ENCODE results near the gene ABR. TPM values are rescaled to one million over a fixed set of nuclear protein-coding genes. Genes with fewer than 3 reads are reported as not detected.
A peak's percentile ranks its signal among the peaks of the same experiment; 100 is the strongest.
"Not testable (repeated sequence)": the region's sequence is repeated elsewhere in the genome, so short reads cannot be mapped to it uniquely, and the experiment has no call there.

Gene ABR
- total RNA-seq, 1 donor from 2014 or later = 110 TPM

DNA sequence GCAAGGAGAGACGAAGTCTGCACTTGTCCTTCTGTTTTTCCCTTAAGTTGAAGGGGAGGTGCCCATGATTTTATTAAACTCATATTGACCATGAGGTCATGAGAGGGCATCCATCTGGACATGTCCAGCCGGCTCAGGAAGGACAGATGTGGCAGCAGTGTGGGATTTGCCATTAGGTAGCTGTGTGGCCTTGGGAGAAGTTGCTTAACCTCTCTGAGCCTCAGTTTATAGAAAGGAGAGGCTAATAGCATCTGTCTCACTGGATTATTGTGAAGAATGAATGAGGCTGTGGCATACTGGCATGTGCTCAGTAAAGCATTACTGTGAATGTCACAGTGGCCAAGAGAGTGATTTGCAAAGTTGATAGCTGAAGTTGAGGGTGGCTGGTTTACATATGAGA is 181.7 kb downstream of the ABR start:
- DNase-seq (ENCODE audit: low spot score) (no peak), ATAC-seq (no peak)
- intact Hi-C loops (cut with DNase I) = no loop called here

DNA sequence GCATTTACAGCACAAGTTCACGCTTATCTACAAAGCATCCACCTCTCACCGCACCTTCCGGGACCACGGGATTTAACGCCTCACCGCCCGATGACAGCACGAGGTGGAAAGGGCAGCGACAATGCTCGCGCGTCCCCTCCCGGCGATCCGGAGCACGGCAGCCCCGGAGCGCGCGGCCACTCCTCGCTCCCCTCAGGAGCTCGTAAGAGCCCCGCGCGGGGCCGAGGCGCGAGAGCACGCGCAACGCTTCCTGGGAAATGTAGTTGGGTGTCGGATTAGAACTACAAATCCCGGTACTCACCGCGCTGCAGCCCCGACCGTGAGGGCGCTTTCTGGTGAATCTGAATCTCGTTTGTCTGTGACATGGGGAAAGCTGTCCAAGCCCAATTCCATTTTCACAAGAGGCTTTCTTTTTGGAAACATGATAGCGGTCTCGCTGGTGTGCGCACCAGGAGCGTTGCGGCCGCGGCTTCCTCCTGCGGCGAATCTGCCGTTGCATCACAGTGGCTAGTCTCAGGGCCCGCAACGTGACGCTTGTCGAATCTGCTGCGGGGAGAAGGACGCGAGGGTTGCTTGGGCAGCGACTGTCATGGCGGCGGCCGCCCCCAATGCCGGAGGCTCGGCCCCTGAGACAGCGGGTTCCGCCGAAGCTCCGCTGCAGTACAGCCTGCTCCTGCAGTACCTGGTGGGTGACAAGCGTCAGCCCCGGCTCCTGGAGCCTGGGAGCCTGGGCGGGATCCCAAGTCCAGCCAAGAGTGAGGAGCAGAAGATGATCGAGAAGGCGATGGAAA is 183.0 kb downstream of the ABR start, which contains the start of gene TIMM22:
TSS of gene TIMM22 (plus strand) at position 576 of the 791 bp plus-strand sequence. CDS start at position 590, 14 bp downstream.
- ATAC-seq (peak; percentile 98), DNase-seq (ENCODE audit: low spot score) (peak; percentile 93)
- intact Hi-C loops (cut with DNase I) = no loop called here

DNA sequence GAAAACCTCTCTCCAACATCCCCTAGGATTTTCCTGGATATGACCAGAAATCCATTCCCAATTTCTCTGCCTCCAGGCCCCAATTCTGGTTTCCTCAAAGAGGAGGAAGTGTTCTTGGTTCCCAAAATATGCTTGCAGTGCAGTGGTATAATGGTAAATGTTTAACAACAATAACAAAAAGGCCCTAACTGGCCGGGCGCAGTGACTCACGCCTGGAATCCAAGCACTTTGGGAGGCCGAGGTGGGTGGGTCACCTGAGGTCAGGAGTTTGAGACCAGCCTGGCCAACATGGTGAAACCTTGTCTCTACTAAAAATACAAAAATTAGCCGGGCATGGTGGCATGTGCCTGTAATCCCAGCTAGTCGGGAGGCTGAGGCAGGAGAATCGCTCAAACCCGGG is 184.5 kb downstream of the ABR start:
- ATAC-seq; DNase-seq (ENCODE audit: low spot score); intact Hi-C loops (cut with DNase I): not testable (repeated sequence)

DNA sequence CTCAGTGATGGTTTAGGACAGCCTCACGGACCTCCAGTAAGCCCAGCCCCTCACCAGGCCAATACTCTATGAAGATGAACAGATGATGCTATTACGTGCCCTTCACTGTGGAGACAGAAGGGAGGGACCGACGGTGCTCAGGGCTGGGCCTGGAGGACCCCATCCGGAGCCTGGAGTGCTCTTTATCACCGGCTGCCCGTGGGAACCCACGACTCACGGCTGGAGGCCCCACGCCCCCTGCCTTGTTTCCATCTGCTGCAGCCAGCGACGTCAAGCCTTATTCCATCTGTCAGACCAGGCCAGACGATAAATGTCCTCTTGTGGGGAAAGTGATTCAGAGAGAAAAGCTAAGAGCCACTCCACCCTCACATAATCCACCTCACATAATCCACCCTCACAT is 186.8 kb downstream of the ABR start:
- intact Hi-C loops (cut with DNase I) = no loop called here
- ATAC-seq = no peak
- DNase-seq (ENCODE audit: low spot score) = no peak

DNA sequence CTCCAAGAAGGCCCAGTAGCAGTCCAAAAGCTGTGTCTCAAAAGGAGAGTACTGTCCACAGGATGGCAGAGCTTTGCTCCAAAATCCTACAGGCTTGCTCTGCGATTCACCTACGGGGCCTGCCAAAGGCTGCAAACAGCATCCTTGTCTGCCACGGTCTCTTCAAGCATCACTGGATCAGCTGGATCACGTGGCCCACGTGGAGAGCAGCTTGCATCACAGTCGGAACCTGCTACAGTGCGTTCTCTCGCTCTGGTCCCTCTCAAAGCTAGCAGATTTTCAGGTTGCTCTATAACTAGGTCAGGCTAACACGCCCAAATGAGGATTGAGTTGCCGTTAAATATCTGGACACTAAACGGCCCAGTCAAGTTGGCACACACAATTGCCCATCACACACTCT is 191.2 kb downstream of the ABR start:
- intact Hi-C loops (cut with DNase I) = no loop called here
- DNase-seq (ENCODE audit: low spot score) = no peak
- ATAC-seq = no peak

DNA sequence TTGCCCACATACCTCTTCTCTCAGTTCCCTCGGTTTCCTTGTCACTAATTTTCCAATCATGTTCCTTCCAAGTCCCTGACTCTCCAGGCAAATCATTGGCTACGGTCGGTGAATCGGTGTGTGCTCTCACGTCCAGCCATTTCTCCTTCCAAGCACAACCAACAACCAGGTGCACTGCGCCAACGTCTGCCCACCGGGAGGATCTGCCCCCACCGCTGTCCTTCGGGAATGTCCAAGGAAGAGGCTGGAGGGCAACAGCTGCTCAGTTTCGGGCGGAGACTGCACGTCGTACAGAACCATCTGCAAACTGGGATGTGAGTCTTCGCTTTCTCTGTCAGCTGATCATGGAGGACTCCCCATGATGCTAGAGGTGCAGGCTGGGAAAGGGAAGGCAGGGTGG is 191.8 kb downstream of the ABR start:
- DNase-seq (ENCODE audit: low spot score) (no peak), ATAC-seq (no peak)
- intact Hi-C loops (cut with DNase I) = no loop called here

DNA sequence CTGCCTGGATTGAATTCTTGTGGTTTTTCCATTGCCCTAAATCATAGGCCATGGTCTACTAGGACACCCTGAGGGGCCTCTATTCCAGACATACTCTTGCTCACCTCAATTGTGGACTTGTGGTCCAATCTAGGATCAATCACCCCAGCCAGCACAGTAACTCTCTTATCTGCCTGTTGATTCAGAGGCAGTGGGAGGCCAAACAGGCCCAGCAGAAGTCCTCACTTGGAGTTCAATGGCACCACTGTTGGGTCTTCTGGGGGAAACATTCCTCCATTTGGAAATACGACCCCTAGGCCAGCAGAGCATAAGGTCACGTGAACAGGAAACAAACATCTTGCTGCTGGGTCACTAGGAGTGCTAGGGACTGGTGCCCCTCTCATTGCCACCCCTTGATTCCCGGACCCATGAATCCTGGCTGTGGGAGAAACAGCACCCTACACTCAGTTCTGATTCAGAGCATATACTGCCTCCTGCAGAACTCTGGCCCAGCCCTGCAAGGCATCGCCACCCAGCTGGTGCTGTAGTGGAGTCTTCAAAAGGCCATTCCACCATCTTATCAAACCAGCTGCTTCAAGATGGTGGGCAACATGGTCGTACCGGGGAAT is 193.4 kb downstream of the ABR start:
- no peak for ATAC-seq
- intact Hi-C loops (cut with DNase I) = no loop called here
- no peak for DNase-seq (ENCODE audit: low spot score)

DNA sequence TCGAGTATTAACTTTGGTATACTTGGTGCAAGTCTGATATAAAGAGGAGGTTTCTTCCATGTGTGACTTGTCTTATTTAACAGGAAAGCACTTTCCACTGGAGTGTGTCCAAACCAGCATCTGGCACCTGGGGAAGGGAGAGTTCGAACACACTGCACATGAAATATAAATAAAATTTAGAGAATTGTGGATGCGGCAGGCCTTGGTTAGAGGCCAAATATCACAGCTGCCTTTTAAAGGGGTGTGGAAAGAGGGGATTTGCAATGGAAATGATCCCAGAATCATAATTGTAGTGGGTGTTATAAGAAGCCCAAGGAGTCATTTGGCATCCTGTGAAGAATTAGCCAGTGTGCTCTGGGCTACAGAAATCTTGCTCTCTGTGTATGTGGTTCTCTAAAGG is 195.9 kb downstream of the ABR start:
- ATAC-seq (no peak), DNase-seq (ENCODE audit: low spot score) (no peak)
- intact Hi-C loops (cut with DNase I) = loop anchor here (5.0 kb wide), 1 partner anchor 187 kb away; no protein-coding TSS in a partner anchor

DNA sequence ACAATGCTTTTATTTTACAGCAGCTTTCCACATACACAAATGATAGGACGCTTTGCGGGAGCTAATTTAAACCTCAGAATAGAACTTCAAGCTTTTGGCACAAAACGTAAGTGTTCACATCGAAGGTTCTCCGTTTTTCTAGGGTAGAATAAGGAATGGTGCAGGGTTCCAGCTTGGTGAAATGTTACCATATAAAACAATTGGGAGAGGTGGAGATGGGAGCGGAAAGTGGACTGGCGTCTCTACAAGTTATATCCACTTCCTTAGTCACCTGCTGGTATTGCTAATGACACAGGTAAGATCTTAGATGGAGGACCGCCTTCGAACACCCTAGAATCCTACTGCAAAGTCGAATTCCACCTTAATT is 198.5 kb downstream of the ABR start:
- DNase-seq (ENCODE audit: low spot score) (no peak), ATAC-seq (no peak)
- intact Hi-C loops (cut with DNase I) = loop anchor here (5.0 kb wide), 1 partner anchor 184 kb away; no protein-coding TSS in a partner anchor

DNA sequence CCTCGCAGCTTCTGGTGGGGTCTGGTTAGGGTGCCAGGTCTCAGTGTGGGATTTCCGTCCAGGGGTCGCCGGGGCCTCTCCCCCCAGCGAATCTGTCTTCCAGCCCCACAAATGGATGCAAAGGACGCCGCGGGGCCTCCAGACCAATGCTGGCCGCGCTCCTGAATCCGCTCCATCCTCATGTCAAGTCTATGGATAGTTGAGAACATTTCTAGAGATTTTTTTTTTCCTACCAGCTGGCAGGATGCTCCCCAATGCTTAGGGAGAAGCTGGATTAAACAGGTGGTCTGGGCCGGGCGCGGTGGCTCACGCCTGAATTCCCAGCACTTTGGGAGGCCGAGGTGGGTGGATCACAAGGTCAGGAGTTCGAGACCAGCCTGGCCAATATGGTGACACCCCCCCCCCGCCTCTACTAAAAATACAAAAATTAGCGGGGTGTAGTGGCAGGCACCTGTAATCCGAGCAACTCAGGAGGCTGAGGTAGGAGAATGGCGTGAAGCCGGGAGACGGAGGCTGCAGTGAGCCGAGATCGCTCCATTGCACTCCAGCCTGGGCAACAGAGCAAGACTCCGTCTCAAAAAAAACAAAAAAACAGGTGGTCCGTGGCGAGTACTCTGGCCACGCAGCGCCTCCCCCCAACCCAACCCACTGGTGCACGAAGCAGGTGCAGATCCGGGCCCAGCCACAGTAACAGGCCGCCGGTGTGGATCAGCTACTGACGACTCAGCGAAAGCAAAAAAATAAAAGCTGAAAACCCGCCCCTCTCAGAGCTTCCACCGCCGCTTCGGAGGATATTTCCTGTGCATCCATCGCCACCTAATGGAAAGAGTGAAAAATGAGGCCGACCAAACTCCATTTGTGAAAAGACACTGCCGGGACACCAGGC is 199.1 kb downstream of the ABR start:
- DNase-seq (ENCODE audit: low spot score) = peak; percentile 85
- ATAC-seq = peak; percentile 87
- intact Hi-C loops (cut with DNase I) = loop anchor here (5.0 kb wide), 1 partner anchor 183 kb away; no protein-coding TSS in a partner anchor

DNA sequence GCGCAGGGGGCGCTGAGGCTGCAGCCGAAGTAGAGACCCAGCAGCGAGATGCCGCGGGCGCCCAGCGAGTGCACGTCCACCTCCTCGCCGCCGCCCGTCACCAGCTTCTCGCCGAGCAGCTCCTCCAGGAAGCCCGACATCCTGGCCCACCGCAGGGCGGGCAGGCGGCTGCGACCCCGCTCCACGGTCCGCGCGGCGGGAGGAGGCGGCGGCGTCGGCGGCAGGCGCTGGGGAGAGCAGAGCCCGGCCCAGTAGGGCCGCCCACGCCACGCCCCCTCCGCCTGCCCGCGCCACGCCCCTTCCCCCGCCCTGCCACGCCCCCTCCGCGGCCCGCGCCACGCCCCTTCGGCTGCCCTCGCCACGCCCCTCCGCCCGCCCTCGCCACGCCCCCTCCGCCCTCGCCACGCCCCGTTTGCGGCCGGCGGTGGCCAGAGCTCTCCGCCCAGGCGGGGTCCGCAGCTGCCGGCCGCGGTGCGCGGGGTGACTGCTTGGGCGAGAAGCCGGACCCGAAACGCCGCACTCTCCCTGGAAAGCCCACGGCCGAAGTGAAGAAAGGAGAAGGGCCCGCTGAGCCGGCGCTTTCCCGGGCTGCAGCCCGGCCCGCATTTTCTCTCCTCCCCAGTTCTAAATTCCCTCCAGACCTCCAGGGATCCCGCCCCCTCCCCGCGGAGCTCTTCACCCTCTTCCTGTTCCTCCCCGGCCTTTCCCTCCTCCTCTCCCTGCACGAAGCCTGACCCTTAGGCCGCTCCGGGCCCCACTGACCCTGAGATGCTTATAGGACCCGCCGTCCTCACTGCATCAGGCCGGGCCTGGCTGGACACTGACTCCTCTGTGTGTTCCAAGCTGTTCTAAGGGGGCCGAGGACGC is 200.0 kb downstream of the ABR start, which contains the start of gene NXN:
TSS of gene NXN (minus strand) at position 238 of the 867 bp plus-strand sequence.
- intact Hi-C loops (cut with DNase I) = loop anchor here (5.0 kb wide), 1 partner anchor 182 kb away; no protein-coding TSS in a partner anchor

DNA sequence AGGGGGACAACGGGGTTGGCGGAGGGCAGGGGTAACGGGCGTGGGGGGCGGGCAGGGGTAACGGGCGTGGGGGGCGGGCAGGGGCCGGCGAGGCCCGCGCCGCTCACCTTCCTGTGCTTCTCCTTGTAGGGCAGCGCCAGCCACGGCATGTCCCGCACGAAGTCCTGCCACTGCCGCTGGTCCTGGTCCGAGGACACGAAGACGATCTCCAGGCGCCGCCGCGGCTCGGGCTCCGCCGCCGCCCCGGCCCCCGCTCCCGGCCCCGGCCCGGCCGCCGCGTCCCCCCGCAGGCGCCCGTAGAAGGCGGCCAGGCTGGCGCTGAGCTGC is 200.6 kb downstream of the ABR start:
- DNase-seq (ENCODE audit: low spot score) (peak; percentile 67), ATAC-seq (no peak)
- intact Hi-C loops (cut with DNase I) = no loop called here

More for the DNA sequence above, 200.0 kb downstream of the ABR start, which contains the start of gene NXN:
- DNase-seq (ENCODE audit: low spot score) (peak; percentile 94), ATAC-seq (peak; percentile 87)

DNA sequence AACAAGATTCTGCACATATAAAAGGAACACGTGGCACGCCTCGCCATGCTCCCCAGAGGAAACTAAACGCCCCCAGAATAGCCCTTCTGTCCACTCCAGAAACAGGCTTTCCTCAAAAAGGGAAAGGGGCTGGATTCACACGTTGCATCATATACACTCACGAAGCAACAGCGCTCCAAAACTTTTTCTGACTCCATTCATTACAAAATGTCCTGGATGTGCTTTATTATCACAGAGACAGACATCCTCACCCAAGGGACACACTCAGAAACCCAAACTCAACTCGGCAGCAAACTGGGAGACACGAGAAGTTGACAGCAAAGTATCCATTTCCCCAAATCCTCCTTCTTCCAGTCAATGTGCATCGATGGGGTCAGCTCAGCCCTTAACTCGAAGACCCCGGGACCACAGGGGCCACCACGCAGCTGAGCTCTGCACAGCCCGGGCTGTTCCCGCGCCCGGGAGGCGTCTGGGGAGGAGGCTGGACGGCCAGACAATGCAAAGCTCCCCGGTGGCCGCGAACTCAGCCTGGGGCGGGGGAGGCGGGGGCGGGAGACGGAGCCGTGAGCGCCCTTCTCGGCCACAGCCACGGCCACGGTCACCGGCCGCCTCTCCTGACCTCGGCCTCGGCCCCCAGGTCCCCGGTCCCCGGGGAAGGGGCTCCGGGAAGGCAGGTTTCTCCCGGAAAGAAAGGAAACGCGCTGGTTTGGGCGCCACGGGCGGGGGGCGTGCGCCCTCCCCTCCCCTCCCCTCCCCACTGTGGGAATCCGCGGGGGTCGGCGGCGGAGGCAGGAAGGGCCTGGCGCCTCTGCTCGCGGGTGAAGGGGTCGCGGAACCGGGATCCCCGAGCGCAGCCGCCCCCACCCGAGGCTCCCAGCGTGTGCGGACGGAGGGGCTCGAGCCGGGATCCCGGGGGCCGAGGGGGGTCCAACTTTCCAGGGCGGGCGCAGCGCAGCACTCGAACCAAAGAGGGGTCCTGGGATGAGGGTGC is 201.4 kb downstream of the ABR start:
- intact Hi-C loops (cut with DNase I) = no loop called here
- peak; percentile 65 for DNase-seq (ENCODE audit: low spot score)

DNA sequence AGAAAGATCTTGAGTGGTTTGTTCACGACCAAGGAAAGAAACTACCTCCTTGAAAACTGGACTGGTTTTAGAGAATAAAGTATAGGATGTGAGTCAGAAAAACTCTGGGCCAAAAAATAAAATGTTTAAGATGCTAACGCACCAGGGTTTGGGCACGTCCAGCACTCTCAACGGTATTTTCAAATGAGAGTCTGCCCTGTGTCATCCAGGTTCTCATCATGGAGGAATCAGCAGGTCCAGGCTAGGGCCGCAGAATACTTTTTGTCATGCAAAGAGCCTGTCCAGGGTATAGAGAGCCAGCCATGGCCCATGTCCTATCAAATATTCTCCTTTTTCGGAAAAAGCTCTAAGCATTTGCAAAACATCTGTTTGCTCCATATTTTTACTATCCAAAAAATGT is 202.6 kb downstream of the ABR start:
- intact Hi-C loops (cut with DNase I) = no loop called here
- ATAC-seq = no peak
- DNase-seq (ENCODE audit: low spot score) = no peak

More for the DNA sequence above, 201.4 kb downstream of the ABR start:
- ATAC-seq = no peak

DNA sequence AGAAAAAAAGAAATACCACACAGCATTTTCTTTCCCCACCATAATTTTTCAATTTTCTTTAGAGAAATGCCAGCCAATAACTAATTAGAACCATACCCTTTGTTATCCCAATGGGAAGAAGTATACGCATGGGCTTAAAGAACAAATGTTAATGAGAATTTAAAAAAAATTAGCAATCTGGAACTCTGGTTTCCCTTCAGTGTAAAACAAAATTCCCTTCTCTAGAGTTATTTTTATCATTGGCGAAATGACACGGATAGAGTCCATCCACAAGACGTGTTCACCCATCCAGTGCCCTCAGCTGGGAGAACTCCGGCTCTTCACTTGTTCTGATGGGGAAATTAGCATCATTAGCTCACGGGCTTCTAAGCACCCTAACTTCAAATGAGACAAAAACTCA is 203.5 kb downstream of the ABR start:
- intact Hi-C loops (cut with DNase I) = no loop called here
- ATAC-seq (no peak), DNase-seq (ENCODE audit: low spot score) (no peak)

DNA sequence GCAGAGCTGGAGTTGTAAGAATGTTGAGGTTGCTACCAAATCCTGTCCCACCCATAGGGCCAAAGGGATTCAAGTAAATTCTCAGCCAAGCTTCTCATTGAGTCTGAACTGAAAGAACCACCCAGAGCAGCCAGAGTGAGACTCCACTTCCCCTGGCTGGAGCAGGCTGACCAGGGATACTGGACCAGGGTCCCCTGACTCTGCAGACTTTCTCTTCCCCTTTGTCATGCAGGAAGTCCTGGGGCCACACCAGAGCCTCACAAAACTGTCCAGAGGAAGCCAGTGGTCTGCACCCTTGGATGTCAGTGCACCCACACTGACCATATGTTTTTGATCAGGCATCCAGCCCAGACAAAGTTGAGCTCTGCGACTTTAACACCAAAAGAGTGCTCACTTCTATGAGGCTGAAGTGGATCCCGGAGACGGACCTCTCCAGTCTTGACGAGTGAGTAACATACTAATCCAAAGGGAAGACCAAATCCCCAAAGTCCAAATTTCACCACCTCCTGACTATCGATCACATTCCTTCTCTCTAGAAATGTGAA is 204.3 kb downstream of the ABR start:
- DNase-seq (ENCODE audit: low spot score) (no peak), ATAC-seq (no peak)
- intact Hi-C loops (cut with DNase I) = no loop called here

DNA sequence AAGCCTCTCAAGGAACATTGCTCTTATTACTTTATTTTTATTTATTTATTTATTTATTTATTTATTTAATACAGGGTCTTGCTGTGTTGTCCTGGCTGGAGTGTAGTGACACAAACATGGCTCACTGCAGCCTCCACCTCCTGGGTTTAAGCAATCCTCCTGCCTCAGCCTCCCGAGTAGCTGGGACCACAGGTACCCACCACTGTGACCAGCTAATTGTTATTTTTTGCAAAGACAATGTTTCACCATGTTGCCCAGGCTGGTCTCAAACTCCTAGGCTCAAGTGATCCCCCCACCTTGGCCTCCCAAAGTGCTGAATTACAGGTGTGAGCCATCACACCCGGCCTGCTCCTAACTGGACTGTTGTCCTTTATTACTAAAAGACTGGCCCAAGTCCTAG is 205.0 kb downstream of the ABR start:
- ATAC-seq; DNase-seq (ENCODE audit: low spot score); intact Hi-C loops (cut with DNase I): not testable (repeated sequence)

All from sciatic nerve (tissue), 2 donors.